GM06990 (cell line): ENCODE data around the gene CDKL1.

Experiments used
- DNase-seq: peaks from one replicate; pipeline ENCODE4 v3.0.0-alpha.2; 2011; ENCODE audit not compliant: insufficient read length; ENCODE audit errors: extremely low read depth
- H3K27me3 ChIP-seq: replicated peaks from 2 replicates; pipeline ENCODE4 v1.6.0; 2011; ENCODE audit warnings: low read length; ENCODE audit not compliant: control insufficient read depth, insufficient read depth
- H3K36me3 ChIP-seq: 2 replicates; pipeline ENCODE4 v1.5.1; 2011; ENCODE audit warnings: low read length; ENCODE audit not compliant: control insufficient read depth, insufficient read depth
- H3K4me3 ChIP-seq: replicated peaks from 2 replicates; pipeline ENCODE4 v1.5.1; 2011; ENCODE audit warnings: low read depth, mild to moderate bottlenecking, control low read depth, low read length
- CTCF ChIP-seq: IDR thresholded peaks from 2 replicates; pipeline ENCODE4 v1.5.1; 2011; ENCODE audit warnings: low read length, control low read depth, mild to moderate bottlenecking, inconsistent platforms; ENCODE audit not compliant: insufficient read depth, poor library complexity, severe bottlenecking

Gene CDKL1

GRCh38 chr14:50387548-50387947 lies 9.1 kb downstream of the CDKL1 start:
- Histone ChIP-seq H3K36me3 (no peaks in the 10 kb centered on the region), H3K27me3 (no peaks in the 10 kb centered on the region), H3K4me3 (no peak overlapping the region)
- no peak for TF ChIP-seq CTCF
- no peak for DNase-seq

- no peak for DNase-seq
- H3K4me3 ChIP-seq = no peak overlapping the region
- no peaks in the 10 kb centered on the region for H3K36me3 ChIP-seq
- no peak for TF ChIP-seq CTCF
- no peaks in the 10 kb centered on the region for H3K27me3 ChIP-seq
Measured at GRCh38 chr14:50383618-50384225, 13.0 kb downstream of the CDKL1 start.

GRCh38 chr14:50381823-50382287 lies 14.8 kb downstream of the CDKL1 start:
- H3K27me3 ChIP-seq = no peaks in the 10 kb centered on the region
- no peak for TF ChIP-seq CTCF
- no peaks in the 10 kb centered on the region for H3K36me3 ChIP-seq
- H3K4me3 ChIP-seq = no peak overlapping the region
- DNase-seq = no peak

GRCh38 chr14:50381008-50381407 lies 15.7 kb downstream of the CDKL1 start:
- no peak for TF ChIP-seq CTCF
- DNase-seq = no peak
- H3K4me3 ChIP-seq = no peak overlapping the region
- no peaks in the 10 kb centered on the region for H3K36me3 ChIP-seq
- H3K27me3 ChIP-seq = no peaks in the 10 kb centered on the region

- Histone ChIP-seq H3K4me3 (no peak overlapping the region), H3K27me3 (no peaks in the 10 kb centered on the region), H3K36me3 (no peaks in the 10 kb centered on the region)
- DNase-seq = no peak
- TF ChIP-seq CTCF = no peak
Measured at GRCh38 chr14:50380455-50380854, 16.2 kb downstream of the CDKL1 start.

- TF ChIP-seq CTCF = no peak
- H3K4me3 ChIP-seq = no peak overlapping the region
- no peak for DNase-seq
- no peaks in the 10 kb centered on the region for H3K27me3 ChIP-seq
- no peaks in the 10 kb centered on the region for H3K36me3 ChIP-seq
Measured at GRCh38 chr14:50379563-50379962, 17.1 kb downstream of the CDKL1 start.
